K562 (cell line): Measurements from ENCODE around the gene NCAPD2.

Experiments
- SETDB1 ChIP-seq: IDR thresholded peaks from one replicate; pipeline ENCODE4 v1.6.1; 2012; ENCODE audit warnings: low read length, control low read depth, inconsistent platforms
- SOX6 ChIP-seq: fragments of 450-650 bp; IDR thresholded peaks from 2 replicates; pipeline ENCODE4 v1.6.1; 2014; ENCODE audit warnings: mild to moderate bottlenecking

DNA sequence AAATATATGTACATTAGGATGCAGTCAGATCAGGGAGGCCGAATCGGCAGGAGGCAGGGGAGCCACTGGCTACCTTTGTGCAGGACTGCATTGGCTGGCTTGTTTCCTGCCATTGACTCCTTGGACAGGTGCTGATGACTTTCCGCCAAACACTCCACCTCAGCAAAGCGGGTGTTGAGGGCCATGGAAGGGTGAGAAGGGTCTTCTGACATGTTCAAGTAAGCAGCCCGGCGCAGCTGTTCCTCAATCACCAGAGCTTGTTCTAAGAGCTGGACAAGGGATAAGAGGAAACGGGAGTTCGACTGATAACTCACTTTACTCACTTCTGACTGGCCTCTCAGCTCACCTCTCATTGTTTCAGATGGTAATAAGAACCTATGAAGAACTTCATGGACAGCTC lies 79.1 kb downstream of the NCAPD2 start:
- TF ChIP-seq SOX6 (no peak), SETDB1 (no peak)
